Measurements from ENCODE around the gene SLC16A7. TPM values are rescaled to one million over a fixed set of nuclear protein-coding genes. Genes with fewer than 3 reads are reported as not detected.

SLC16A7 gene
- total and polyA plus RNA-seq, 2 of the 8 experiments (the other 6 are each of a cell fraction or from before 2014, with no cell fraction given) = 0.74 to 4.3 TPM

DNA sequence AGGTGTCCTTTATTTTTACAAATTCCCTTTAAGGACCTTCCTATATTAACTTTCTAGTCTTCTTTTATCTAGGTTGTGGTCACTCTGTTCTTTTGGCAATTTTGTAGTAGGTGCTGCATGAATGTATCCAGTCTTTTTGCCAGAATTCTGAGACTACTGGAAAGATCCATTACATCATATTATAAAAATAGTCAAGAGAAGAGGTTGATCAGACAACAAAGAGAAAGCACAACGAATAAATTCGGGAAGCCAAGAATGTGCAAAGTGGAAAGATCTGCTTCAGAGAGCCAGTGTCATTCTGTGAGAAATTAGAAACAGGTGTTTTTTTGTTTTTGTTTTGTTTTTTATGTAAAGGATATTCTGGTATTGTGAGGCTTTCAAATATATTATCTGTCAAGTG is 15.8 kb upstream of the SLC16A7 start:
- DNase-seq (ENCODE audit: low read depth in 1 of 2, low spot score in 2 of 2) (no peak), FAIRE-seq (no peak)
- H3K14ac ChIP-seq (ENCODE audit: insufficient read length) = no peak overlapping the region
- no peak overlapping the region for H3K56ac ChIP-seq (replicated peaks; ENCODE audit: insufficient read length, low read depth, low read length)
- no peak overlapping the region for H2BK5ac ChIP-seq (ENCODE audit: low read depth, low read length)
- no peaks in the 10 kb centered on the region for H3K36me3 ChIP-seq (ENCODE audit: control insufficient read depth in 2 of 4, insufficient read depth in 4 of 4, low read length in 3 of 4)
- no peaks in the 10 kb centered on the region for H3K79me2 ChIP-seq (ENCODE audit: control insufficient read depth in 1 of 2, insufficient read depth in 2 of 2, low read length in 2 of 2)
- no peak overlapping the region for H3K23ac ChIP-seq (ENCODE audit: insufficient read length)
- H2BK15ac ChIP-seq (ENCODE audit: low read length) = no peak overlapping the region
- no peak overlapping the region for H3K27ac ChIP-seq (ENCODE audit: low read depth, low read length)
- H2BK12ac ChIP-seq (ENCODE audit: low read depth, low read length) = no peak overlapping the region
- no peak overlapping the region for H3K9ac ChIP-seq (replicated peaks in 1 of 4; ENCODE audit: extremely low read depth in 1 of 4, low read depth in 3 of 4, low read length in 3 of 4)
- no peaks in the 10 kb centered on the region for H3K79me1 ChIP-seq (ENCODE audit: low read depth, low read length)
- no peak overlapping the region for H3K4ac ChIP-seq (replicated peaks; ENCODE audit: insufficient read length, low read depth, low read length)
- ChIA-PET POLR2A (ENCODE audit: partially characterized antibody) (no interaction called here), CTCF (ENCODE audit: partially characterized antibody) (no interaction called here)
- no peak overlapping the region for H4K91ac ChIP-seq (replicated peaks; ENCODE audit: insufficient read length, low read length)
- no peak overlapping the region for H3K18ac ChIP-seq (ENCODE audit: extremely low read depth, low read length)
- no peaks in the 10 kb centered on the region for H3K4me1 ChIP-seq (replicated peaks in 1 of 4; ENCODE audit: control insufficient read depth in 3 of 4, insufficient read depth in 4 of 4, low read length in 3 of 4)
- H4K8ac ChIP-seq (ENCODE audit: extremely low read depth, insufficient read depth, low read length) = no peak overlapping the region
- H3K4me3 ChIP-seq (ENCODE audit: extremely low read depth in 1 of 4, insufficient read depth in 2 of 4, low read depth in 3 of 4, low read length in 4 of 4) = no peak overlapping the region
- H3K27me3 ChIP-seq (replicated peaks in 1 of 4; ENCODE audit: control insufficient read depth in 3 of 4, extremely low read depth in 1 of 4, insufficient read depth in 3 of 4, low read length in 3 of 4) = peaks cover 0 to 1% (median 0%) of the 10 kb centered on the region in 4 experiments; a peak in 1 of 7 replicates
- no peak overlapping the region for H3K4me2 ChIP-seq (ENCODE audit: insufficient read depth in 1 of 2, low read depth in 2 of 2, low read length in 2 of 2)
- H2BK20ac ChIP-seq (ENCODE audit: low read length) = no peak overlapping the region
- H2AK5ac ChIP-seq (ENCODE audit: low read depth, low read length) = no peak overlapping the region
- H3K23me2 ChIP-seq (ENCODE audit: low read depth, low read length) = no peaks in the 10 kb centered on the region
- no peaks in the 10 kb centered on the region for H4K20me1 ChIP-seq (replicated peaks in 1 of 2; ENCODE audit: control insufficient read depth in 1 of 2, insufficient read depth in 2 of 2, low read length in 2 of 2)
- no peak overlapping the region for H4K5ac ChIP-seq (ENCODE audit: insufficient read length, low read depth, low read length)
- H2AFZ ChIP-seq (ENCODE audit: low read length) = no peak overlapping the region
- no peak overlapping the region for H2BK120ac ChIP-seq (replicated peaks; ENCODE audit: low read depth, low read length)
- 85% methylated on average over 2 of the region's 2 CpGs; no CpG with 5 or more reads in 1 of the 2 experiments for WGBS, 2 experiments (ENCODE audit: extremely low coverage in 1 of 2, insufficient coverage in 1 of 2, insufficient read length in 1 of 2, insufficient replicate concordance in 2 of 2, low coverage in 1 of 2, low lambda C conversion rate in 2 of 2, missing lambda C conversion rate in 1 of 2)
- H3K9me3 ChIP-seq (ENCODE audit: insufficient read depth in 2 of 2, low read depth in 1 of 2, low read length in 1 of 2) = no peaks in the 10 kb centered on the region
- TF ChIP-seq CHD7 (IDR thresholded peaks at IDR 0.05; ENCODE audit: insufficient replicate concordance, low read length) = no peak

Measured in H1 (cell line).